Right ventricle myocardium inferior (tissue), 1 donor: Measurements from ENCODE around the gene RPL23. TPM values are rescaled to one million over a fixed set of nuclear protein-coding genes. Genes with fewer than 3 reads are reported as not detected.

ENCODE experiments used
- ATAC-seq: fragments of 200-7000 bp; cut with Tn5 transposase; one replicate; pipeline ENCODE4 v1.9.1; 2020; ENCODE audit warnings: mild to moderate bottlenecking, moderate library complexity
- DNase-seq: peaks from one replicate; pipeline ENCODE4 v3.0.0; 2021; ENCODE audit errors: missing footprints
- intact Hi-C: fragments of 100-400 bp; cut with DNase I; formaldehyde crosslinking; loops from one replicate; pipeline ENCODE4 v1.11.0; 2022
- long read RNA-seq: library from polyadenylated mRNA; unstranded; transcript quantifications from one replicate; pipeline ENCODE4 v2.0.0, GENCODE V29; 2021
- total RNA-seq: library from RNA; stranded (reverse); fragmentation: NEBNext Ultra II Directional; extraction: Animal tissue kit (Norgen Biotek cat#: 25700); gene quantifications from one replicate; pipeline ENCODE4 v1.2.1, GENCODE V29; 2021
- donor health status: DM: no; HTN: yes; CAD: no; lungs with severe emphysema.

The RPL23 gene
- 897 TPM for total RNA-seq
- long read RNA-seq, transcript RPL23-206 (5 exons, 2,821 nt), result major isoform, 47 of 68 reads
- long read RNA-seq, partial matches to known transcripts, result 21 of 68 reads
- long read RNA-seq, other reads (novel, unspliced or antisense), result 0 of 68 reads

DNA sequence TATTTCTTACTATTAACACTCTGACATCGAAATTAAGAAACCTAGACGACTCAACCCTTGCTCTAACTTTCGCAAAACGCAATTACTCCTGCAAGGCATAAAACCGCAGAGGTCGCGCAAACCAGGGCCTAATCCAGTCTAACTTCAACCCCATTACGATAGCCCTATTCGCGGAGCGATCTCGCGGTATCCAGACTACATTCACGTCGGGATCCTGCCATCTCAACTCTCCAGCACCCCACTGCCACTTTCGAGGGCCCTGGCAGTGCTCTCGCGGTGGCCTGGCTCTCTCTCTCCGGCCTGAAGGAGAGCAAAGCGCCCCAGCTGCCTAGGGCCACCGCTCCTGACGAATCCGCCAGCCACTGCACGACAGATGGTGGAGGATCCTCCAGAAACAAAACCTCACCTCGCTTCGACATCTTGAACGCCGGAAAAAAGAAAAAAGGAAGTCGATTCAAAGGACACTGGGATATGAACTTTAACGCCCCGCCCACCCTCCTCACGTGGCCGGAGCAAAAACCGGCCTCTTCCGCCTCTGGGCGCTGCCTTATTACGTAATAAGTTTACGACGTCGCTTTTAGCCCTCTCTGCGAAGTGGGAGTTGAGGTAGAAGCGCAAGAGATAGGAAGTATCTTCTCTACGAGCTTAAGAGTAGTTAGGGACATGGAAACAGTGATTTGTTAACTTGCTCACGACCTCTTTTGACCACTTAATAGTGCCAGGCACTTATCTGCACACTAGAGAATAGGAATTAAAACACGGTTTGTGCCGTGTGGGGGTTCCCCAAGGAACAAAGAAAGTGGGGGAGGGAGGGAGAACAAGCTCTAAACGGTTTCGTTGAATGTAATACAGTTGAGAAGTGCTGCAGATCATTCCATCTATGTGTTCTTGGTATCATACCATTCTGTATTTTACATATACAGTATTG is at the start of gene RPL23:
RPL23 (minus strand) TSS at position 430 of the 928 bp plus-strand sequence; CDS start at position 419, 11 bp downstream.
- DNase-seq, result peak; percentile 96
- ATAC-seq, result peak; percentile 97
- intact Hi-C loops, result loop anchor here (1.0 to 2.0 kb wide), 2 partner anchors 16 to 29 kb away; partner anchors contain the start of gene CWC25

DNA sequence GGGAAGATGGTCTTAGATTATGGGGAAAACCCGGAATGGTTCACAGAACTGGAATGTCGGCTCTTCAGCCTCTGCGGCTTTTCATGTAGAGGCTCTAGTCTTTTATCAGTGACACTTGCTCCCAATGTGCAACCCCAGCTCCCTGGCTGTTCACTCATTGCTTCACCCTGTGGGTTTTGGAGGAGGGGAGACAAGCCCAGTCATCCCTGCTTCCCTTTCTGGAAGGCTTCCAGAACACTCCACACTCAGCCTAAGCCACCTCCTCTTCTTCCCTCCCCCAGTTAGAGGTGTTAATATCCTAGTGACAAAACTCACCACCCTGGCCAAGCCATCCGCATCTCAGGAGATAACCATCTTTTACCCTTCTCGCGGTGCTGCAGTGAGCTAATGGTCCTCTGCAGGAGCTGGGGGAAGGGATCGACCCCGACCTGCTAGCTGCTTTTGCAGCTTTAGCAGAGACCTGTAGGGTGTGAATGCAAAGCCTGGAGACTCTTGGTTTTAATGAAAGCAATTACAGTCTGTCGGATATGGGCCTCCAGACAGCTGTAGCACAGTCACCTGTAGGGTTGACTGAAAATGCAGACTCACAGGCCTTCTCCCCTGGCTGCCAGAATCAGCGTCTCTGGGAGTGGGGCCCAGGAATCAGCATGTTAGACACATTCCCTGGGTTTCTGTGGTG is 47.6 kb upstream of the RPL23 start:
- DNase-seq (no peak), ATAC-seq (peak; percentile 67)
- intact Hi-C loops, result no loop called here

DNA sequence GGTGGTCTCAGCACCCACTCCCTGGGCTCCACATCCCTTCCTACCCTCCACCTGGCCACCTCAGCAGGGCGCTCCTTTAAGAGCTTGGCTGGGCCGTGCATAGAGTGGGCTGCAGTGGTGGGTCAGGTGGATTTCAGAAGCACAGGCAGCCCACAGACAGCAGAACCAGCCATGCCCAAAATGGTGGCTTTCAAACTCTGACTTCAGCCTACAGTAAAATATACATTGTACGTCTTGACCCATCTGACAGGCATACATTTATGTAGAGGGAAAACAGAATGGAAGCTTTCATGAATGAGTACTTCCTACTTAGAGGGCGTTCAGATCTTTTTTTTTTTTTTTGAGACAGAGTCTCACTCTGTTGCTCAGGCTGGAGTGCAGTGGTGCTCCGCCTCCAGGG is 45.9 kb upstream of the RPL23 start:
- no peak for DNase-seq
- ATAC-seq, result no peak
- intact Hi-C loops, result no loop called here

DNA sequence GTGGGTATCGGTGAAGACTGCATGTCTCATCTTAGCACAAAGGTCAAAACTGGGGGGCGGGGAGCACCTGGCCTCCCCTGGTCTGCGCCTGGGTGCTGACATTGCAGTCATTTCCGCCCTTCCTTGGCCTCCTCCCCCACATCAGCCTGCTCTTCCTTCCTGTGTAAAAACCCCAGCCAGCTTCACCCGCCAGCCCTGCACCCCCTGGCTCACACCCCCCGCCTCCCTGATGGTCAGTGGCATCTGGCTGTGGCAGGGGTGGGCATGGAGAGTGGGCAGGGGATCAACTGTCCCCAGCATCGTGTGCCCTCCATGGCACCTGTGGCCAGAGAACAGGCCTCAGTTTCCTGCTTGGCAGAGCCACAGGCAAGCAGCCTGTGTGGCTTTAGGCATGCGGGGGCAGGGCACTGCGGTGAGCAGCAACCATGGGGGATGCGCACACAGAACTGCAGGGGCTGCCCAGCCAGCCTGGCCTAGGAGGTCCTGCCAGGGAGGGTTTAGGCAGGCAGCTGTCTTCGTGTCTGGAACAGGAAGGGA is 45.4 kb upstream of the RPL23 start:
- no peak for ATAC-seq
- intact Hi-C loops, result no loop called here
- DNase-seq, result peak; percentile 75

DNA sequence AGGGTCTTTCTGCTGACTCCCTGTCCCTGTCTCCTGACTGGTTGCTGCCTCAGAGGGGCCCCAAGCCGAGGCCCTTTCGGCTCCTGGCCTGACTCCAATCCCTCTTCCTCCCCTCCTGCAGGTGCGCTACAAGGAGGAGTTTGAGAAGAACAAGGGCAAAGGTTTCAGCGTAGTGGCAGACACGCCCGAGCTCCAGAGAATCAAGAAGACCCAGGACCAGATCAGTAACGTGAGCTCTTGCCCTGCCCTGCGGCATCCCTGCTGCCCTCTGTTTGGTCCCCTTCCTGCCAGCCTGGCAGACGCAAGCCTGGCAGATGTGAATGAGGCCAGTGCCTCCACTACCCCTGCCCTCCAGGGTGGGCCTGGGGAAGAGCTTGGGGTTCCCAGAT is 44.8 kb upstream of the RPL23 start:
- ATAC-seq (no peak), DNase-seq (no peak)
- intact Hi-C loops, result no loop called here

DNA sequence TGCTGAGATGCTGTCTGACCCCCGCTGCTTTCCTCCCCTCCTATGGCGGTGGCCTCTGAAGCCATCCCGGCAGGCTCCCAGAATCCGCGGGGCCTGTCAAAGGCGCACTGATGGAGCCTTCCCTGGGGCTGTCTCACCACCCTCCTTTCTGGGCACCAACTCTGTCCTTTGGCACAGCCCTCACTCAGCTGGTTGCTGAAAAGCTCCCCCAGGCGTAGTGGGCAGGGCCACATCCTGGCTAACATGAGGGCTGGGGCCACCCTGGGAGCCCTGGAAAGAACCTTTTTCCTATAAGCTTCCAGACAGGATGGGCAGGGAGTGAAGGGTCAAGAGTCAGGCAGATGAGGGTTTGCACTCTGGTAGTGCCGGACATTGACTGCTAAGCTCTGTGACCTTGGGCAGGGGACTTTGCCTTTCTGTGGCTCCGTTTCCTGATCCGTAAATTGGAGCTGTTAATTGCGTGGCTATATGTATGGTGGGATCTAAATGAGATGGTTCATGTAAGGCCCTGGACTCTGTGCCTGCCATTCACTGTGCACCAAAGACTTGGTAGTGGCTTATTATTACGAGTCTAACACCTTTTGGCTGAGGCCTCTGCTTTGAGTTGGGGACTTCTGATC is 44.3 kb upstream of the RPL23 start:
- ATAC-seq, result peak; percentile 2
- intact Hi-C loops, result loop anchor here (2.0 kb wide), 1 partner anchor 27 kb away; the partner anchor contains the start of gene LASP1

DNA sequence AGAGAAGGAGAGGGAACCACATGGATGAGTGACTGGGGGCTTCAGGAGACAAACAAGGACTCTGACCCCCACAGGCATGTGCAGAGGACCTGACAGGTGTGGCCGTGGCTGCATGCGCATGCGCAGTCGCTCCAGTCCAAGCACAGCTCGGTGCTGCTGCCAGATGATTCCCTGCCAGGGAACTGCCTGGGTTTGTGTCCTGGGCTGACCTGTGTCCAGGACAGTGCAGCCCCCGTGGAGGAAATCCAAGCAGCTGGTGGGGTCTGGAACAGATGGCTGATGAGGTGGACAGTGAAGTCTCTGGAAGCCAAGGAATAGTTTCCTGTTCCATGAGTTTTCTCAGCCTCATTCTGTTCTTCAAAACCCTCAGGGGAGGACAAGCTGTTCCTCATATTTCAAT is 43.7 kb upstream of the RPL23 start:
- ATAC-seq, result peak; percentile 82
- intact Hi-C loops, result loop anchor here (2.0 kb wide), 1 partner anchor 26 kb away; the partner anchor contains the start of gene LASP1
- DNase-seq, result peak; percentile 90

More for the DNA sequence above, 44.3 kb upstream of the RPL23 start:
- DNase-seq, result no peak

DNA sequence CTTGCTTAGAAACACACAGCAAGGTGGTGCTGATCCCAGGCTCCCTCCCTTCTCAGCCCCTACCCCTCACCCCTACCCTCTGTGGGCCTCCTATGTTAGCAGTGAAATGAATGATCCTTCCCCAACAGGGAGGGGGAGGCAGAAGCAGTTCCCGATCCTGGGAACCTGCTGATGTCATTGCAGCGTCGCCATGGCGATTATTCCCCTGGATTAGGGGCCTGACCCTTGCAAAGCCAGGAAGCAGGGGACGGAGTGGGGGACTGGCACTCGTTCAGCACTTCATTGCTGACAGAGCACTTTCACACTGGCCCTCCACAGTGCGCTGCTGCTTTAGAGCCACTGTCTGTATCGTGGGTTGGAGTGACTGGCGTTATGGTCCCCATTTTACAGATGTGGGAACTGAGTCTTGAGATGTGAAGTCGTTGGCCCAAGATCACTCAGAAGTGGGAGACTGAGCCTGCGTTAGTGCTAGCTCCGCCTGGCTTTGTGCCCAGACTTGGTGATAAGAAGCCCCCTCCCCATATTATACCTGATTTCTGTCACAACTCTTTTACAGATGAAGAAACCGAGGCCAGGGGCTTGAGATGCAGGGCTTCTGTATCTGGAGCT is 42.9 kb upstream of the RPL23 start:
- DNase-seq, result no peak
- intact Hi-C loops, result loop anchor here (2.0 kb wide), 1 partner anchor 26 kb away; the partner anchor contains the start of gene LASP1
- ATAC-seq, result peak; percentile 11

DNA sequence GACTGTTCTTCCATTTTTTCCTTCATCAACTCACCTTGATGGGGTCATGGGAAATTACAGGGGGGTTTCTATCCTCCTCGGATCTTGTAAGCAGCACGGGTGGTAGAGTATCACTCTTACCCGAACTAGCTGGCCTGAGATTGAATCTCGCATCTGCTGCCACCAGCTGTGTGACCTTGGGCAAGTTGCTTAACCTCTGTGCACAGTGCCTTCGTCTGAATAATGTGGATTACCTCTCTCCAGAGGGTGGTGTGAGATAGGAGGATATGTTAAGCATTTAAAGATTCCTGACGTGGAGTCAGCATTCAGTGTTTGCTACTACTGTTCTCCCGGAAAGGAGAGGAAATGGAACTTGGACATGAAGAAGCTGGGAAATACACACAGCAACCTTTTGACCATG is 40.8 kb upstream of the RPL23 start:
- DNase-seq (no peak), ATAC-seq (no peak)
- intact Hi-C loops, result no loop called here

DNA sequence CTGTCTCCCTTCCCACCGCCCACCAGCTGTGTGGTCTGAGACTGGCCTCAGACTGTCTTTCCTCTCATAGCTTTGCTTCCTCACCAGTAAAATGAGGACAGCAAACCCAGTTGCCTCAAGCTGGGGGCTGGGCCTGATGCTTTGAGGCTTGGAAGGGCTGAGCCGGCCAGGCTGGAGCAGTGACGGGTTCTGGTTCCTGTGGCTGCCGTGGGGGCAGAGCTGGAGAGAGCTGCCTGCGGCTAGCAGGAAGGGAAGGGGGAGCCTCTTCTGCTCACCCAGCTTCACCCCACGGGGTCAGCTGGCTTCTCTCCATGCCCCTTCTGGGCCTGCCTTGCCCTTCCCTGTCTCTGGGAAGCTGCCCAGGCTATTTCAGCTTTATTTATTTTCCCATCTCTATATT is 40.1 kb upstream of the RPL23 start:
- intact Hi-C loops, result no loop called here
- peak; percentile 14 for ATAC-seq
- no peak for DNase-seq

DNA sequence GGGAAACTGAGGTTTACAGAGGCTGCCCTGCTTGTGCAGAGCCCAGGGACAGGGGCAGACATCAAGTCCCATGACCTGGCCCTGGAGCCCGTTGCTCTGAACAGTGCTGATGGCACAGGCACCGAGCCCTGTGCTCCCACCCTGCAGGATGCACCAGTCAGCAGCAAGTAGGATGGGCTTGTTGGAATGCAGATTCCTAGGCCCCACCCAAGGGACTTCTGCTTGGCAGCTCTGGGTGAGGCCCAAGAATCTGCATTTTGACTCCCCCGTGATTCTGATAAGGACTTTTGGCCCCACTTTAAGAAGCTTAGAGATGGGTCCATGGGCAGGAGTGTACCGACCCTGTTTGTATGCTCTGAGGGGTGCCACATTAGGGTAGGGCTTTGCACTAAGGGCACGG is 39.6 kb upstream of the RPL23 start:
- intact Hi-C loops, result no loop called here
- ATAC-seq (no peak), DNase-seq (no peak)

DNA sequence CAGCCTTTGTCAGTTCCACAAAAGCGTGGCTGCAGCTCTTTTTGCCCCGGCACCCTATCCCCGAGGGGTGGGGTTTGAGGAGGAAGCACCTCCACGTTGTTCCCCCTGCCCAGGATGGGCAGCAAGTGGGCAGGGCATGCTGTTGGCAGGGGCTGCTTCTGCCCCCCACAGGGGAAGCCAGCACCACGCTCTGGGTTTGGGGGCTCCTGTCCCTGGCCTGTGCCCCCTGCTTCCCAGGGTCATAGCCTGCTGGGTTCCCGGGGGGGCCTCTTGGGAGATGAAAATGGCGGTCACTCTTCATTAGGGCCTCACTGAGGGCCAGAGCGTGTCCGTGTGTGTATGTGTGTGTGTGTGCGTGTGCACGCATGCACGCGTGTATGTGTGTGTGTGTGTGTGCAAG is 39.1 kb upstream of the RPL23 start:
- intact Hi-C loops, result no loop called here
- ATAC-seq, result no peak
- DNase-seq, result no peak

DNA sequence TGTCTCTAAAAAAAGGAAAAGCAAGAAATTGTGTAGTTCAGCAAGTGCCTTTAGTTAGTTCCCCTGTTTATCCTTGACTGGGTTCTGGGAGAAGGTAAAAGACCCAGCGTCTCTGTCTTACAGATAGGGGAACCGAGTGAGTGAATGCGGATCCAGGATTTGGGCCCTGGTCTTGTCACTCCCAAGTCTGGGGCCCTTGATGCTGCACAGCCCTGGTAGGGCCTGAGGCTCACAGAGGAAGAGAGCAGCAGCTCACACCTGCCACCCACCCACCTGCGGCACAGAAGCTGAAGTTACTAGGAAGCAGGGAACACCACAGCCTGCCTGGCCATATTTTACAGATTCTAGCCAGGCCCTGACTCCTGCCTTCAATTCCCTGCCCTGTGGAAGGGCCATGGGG is 38.6 kb upstream of the RPL23 start:
- DNase-seq (no peak), ATAC-seq (no peak)
- intact Hi-C loops, result no loop called here

DNA sequence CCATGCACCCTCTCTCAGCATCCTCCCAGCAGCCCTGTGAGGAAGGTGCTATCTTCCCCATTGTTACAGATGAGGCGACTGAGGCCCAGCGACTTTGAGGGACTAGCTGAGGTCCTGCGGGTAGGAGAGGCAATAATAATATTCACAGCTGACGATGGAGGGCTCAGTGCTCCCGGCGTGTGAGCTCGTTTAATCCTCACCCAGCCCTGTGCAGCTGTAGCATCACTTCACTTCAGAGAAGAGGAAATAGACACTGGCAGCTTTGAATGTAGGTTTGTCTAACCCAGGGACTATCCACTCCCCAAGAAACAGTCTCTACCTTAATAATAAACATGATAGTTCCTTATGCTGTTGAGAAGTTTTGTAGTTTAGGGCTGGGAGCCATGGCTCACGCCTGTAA is 37.9 kb upstream of the RPL23 start:
- no peak for DNase-seq
- no peak for ATAC-seq
- intact Hi-C loops, result no loop called here

DNA sequence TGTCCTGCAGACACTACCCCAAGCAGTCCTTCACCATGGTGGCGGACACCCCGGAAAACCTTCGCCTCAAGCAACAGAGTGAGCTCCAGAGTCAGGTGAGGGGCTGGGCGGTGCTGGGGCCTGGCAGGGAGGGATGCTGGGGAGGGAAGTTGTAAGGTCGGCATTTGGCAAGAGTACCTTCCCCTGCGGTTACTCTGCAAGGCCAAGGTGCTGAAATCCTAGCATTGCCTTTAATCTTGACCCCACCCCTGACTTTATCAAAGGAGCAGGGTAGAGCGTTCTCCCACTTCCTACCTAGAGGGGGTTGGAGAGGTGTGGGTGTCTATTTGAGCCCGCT is 36.9 kb upstream of the RPL23 start:
- intact Hi-C loops, result no loop called here
- no peak for ATAC-seq

DNA sequence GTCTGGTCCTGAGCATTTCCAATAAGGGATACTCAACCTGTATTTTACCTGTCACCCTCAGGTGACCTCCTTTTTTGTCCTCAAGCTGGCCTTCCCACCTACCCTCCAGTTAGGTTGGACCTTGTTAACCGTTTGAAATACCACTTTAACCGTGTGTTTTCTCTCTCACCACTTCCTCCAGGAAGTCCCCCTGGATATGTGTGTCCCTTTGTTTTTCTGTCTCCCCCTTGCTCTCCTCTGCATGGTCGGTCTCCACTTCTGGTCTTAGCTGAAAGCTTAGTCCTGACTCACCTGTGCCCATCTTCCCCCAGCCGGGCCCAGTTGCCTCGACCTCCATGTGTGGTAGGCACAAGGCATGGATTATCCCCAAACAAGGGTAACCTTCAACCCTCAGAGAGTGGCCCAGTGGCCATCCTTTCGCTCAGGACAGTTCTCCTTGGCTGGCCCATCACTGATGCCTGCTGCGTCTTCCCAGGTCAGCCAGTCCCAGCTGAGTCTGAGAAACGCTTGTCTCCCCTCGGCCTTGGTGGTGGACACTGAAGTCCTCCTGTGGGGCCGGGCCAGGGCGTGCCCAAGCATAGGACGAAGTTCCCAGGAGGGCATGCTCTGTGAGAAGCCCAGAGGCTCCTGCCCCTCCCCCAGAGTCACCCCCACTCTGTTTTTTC is 36.4 kb upstream of the RPL23 start:
- intact Hi-C loops, result no loop called here
- DNase-seq (no peak), ATAC-seq (no peak)

More for the DNA sequence above, 36.9 kb upstream of the RPL23 start:
- no peak for DNase-seq

DNA sequence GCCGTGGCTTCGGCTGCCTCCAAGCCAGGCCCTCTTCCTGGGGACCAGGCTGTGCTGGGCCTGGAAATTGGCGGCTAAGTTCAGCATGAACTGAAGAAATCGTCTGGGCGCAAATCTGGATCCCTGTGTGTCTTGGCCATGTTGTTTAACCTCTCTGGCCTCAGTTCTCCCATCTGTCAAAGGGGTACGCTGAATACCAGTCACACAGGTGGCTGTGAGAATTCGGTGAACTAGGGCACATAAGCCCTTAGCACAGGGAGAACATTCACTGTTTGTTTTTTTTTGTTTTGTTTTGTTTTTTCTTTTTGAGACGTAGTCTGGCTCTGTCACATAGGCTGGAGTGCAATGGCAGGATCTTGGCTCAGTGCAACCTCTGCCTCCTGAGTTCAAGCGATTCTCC is 35.3 kb upstream of the RPL23 start:
- ATAC-seq, result no peak
- DNase-seq, result no peak
- intact Hi-C loops, result no loop called here

DNA sequence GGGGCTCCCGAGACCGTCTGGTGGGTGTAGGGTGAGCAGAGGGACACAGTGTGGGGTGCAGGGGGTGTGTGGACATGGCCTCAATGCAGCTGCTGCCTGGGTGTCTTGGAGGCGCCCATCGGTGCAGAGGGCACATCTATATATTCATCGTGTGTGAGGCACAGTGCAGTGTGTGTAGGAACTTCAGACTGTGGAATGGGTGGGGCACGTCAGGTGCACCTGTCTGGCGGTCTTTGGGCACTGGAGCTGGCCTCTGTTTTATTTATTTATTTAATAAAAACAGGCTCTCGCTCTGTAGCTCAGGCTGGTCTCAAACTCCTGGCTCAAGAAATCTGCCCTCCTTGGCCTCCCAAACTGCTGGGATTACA is 33.1 kb upstream of the RPL23 start:
- intact Hi-C loops, result no loop called here
- DNase-seq, result no peak
- no peak for ATAC-seq
